GM18508 (cell line): ENCODE results near the gene CCDC27.

ENCODE experiments used
- ATAC-seq: cut with Tn5 transposase; IDR thresholded peaks from one replicate; pipeline ENCODE4 v1.9.1; 2021; ENCODE audit warnings: moderate number of reproducible peaks; ENCODE audit not compliant: insufficient read depth, unreplicated experiment

The CCDC27 gene

GRCh38 chr1:3749512-3749911 lies 2.7 kb upstream of the CCDC27 start:
- no peak for ATAC-seq

- no peak for ATAC-seq
Measured at GRCh38 chr1:3750741-3751140, 1.5 kb upstream of the CCDC27 start.

GRCh38 chr1:3753656-3754454 lies 1.6 kb downstream of the CCDC27 start:
- no peak for ATAC-seq

- no peak for ATAC-seq
Measured at GRCh38 chr1:3756394-3756793, 4.1 kb downstream of the CCDC27 start.

DNA sequence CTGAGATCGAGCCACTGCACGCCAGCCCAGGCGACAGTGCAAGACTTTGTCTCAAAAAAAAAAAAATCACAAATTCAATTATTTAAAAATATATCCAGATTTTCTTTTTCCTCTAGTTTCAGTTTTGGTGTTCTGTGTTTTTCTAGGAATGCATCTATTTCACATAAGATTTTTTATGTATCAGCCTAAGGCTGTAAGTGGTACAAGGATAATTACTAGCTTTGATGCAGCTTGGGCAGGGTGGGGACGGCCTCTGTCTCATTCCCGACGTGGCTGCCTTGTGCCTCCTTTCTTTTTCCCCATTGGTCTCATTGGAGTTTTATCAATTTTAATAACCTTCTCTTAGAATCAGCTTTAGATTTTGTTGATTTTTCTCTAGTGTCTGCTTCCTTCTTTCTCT lies 6.9 kb downstream of the CCDC27 start:
- no peak for ATAC-seq

GRCh38 chr1:3759796-3760195 lies 7.5 kb downstream of the CCDC27 start:
- ATAC-seq, result no peak

DNA sequence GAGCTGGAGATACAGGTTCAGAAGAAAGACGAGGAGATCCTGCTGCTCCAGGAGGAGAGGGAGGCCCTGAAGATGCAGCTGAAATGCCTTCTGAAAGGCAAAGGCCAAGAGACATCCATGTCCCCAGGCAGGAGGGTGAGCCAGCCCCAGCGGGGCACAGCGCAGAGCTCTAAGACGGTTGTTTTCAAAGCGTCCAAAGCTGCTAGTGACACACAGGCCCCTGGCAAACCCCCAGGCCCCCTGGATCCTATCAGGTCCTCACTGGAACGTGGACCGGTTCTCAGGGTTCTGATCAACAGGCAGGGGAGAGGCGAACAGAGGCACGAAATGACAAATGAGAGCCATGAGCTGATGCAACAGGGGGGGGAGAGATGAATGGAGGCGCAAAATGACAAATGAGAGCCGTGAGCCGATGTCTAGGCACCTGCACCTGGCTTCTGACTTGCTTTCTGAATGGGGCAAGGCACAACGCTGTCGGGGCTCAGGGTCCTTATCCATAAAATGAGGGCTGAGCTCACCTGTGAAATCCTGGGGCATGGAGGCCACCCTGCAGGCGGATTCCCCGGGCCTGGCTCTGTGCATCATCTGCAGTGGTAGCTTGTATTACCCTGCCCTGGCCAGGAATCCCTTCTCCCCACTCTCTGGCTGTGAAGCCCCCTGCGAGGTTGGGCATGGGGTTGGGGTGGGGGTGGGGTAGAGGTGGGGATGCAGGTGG lies 9.2 kb downstream of the CCDC27 start:
- ATAC-seq, result no peak

GRCh38 chr1:3762151-3762872 lies 10.1 kb downstream of the CCDC27 start:
- no peak for ATAC-seq

DNA sequence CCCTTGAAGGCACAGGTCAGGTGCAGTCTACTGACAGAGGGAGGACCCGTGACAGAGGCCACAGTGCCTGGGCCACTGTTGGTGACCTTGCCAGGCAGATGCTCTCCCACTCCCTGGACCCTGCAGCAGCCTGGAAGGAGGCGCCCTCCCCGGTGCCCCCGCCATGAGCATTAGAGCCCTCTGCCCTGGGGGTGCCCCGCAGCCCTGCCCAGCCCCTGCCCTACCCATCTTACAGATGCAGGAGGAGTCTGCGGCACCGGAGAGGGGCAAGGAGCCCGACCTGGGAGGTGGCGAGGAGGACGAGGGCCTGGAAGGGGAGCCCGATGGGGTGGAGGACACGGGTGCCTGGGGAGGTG lies 10.6 kb downstream of the CCDC27 start:
- ATAC-seq, result no peak

DNA sequence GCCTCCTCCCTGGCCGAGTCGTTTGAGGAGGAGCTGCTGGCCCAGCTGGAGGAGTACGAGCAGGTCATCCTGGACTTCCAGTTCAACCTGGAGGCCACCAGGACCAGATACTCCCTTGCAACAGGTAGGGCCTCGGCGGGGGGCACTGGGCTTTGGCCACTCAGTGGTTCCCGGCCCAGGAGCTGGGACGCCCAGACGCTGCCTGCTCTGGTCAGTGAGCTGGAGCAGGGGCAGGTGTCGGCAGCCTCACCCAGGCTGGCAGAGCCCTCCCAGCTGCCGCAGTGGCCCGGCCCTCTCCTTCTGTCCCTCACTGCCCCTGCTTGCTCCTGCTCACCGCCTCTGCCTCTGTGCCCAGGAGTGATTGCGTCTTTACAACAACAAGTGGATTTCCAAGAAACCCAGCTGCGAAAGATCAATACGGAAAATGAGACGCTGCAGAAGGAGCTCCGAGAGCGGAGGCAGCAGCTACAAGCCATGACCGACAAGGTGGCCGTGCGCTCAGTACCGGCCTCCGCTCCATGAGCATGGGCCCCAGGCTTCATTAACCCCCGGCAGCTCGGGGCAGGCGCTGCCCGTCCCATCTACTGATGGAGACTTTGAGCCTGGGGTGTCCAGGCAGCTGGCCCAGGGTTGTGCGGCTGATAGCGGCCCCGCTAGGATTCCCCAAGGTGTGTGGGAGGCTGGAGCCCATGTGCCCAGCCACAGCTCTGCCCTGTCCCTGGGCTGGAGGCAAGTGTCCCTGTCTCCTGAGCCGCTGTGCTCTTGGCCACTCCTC lies 11.3 kb downstream of the CCDC27 start:
- ATAC-seq, result no peak

GRCh38 chr1:3767328-3767925 lies 15.2 kb downstream of the CCDC27 start:
- no peak for ATAC-seq

DNA sequence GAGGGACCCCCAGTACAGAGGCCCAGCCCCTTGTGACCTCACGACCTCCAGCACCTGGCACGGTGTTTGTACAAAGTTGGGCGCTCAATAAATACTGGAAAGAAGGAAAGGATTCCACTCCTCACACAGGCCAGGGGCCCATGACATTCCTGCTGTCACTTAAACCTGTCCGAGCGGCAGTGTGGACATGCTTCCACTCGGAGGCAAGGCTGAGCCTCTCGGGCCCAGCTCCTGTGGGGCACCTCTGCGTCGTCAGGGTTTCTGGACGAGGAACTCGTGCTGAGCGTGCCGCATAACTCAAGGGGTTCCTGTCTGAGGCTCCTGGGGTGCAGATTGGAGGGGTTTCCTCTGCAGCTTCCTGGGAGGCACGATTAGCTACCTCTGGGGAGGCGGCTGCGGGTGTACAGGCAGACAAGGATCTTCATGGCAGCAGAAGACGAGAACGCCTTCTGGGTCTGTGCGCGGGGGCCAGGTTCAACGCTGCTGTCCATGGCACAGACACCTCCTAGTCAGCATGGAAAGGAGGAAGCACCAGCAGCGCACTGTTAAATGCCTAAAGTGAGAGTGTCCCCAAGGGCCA lies 16.7 kb downstream of the CCDC27 start:
- no peak for ATAC-seq

DNA sequence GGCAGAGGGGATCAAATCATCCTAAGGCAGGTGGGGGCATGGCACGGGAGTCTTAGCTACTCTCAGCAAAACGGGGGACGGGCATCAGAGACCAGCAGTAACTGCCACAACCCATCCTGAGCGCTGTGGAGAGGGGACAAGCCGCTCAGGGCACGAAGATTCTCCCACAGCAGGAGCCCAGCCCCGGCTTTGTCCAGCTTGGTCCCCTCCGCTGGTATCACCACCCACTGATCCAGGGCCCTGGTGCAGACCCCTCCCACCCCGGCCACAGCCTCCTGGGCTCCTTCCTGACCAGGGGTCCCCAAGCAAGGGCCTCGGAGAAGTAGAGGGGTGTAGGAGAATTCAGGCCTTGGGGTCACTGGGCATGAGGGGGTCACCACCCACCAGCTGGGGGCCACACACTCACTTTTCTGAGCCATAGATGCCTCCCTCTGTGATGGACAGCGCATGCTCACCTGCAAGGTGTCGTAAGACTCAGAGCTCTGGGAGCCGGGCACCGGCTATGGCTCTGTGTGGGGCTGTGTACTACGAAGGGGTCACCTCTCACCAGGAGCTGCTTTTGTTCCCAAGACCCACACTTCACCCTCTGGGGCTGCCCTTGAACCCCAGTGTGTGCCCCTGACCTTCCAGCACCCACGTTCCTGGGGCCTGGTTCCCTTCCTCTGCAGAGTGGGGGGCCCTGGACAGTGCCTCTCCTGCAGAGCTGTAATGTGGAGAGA lies 18.0 kb downstream of the CCDC27 start:
- ATAC-seq, result no peak

GRCh38 chr1:3771108-3772026 lies 19.1 kb downstream of the CCDC27 start:
- ATAC-seq, result no peak

DNA sequence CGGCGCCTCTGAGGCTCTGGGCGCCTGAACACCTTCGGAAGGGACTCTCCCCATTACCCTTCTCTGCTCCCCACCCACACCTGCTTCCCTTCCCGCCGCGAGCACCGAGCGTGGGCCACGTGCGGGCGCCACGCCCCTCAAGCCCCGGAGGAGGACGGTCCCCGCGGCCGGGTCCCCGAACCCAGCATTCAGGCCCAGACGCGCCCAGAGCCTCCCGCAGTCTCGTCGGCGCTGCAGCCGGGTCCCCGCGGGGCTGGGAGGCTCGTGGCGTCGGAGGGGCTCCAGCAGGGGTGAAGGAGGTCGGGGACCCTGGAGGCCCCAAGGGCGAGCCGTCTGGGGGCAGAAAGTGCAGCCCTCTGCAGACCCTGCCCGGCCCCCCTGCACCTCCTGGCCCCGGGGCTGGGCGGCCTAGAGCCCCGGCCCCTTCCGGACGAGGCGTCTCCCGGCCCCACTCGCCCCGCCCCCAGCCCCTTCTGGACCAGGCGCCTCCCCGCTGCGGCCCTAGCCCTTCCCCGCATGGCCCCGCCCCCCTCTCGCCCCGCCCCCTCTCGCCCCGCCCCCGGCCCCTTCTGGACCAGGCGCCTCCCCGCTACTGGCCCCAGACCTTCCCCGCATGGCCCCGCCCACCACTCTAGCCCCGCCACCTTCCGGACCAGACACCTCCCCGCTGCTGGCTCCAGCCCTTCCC lies 19.9 kb downstream of the CCDC27 start:
- ATAC-seq, result no peak

DNA sequence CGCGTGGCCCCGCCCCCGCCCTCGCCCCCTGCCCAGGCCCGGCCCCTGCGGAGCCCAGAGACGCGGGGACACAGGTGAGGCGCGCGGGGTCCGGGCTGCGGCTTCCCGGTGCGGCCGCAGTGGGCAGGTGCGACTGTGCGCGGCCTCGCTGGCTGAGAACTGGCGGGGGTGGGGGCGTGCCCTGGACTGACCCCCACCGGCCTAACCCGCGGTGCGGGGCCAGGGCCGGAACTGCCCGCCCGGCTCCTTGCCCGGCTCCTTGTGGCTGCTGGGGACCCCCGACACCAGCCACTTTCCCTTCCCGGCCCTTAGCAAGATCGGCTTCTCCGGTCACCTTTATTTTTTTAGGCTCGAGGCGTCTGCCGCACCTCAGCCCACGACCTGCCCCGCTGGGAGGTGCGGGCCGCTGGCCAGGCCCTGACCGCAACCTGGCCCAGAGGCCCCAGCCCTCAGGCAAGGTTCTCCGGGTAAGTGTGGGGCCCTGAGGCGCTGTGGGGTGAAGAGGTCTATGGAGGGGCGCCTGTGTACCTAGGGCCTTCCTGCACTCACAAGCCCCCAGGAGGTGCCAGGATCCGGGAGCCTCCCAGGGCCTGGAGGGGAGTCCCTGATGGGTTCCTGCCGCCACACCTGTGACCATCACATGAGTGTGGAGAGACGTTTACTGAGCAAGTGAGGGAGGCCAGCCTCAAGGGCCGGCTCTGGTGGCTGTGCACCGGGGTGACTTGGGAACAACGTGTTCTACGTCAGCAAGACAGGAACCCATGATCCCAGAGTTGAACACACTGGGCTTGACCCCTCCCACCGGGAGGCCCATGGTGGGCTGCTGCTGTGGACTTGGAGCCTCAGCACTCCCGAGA lies 20.7 kb downstream of the CCDC27 start, which contains the start of gene SMIM1:
TSS of gene SMIM1 (plus strand) at position 35 of the 857 bp plus-strand sequence. CDS start 2,625 bp downstream, outside the sequence.
- no peak for ATAC-seq
